BLaER1 (cell line): ENCODE data around the gene TCTA.
A peak's percentile ranks its signal among the peaks of the same experiment; 100 is the strongest.

ENCODE experiments used
- H3K27ac ChIP-seq: shearing (Covaris generic); formaldehyde crosslinking; 2 replicates; pipeline ENCODE4 v1.8.1; 2022
- H3K27me3 ChIP-seq: shearing (Covaris generic); formaldehyde crosslinking; 2 replicates; pipeline ENCODE4 v1.8.1; 2022
- H3K36me3 ChIP-seq: shearing (Covaris generic); formaldehyde crosslinking; 2 replicates; pipeline ENCODE4 v1.8.1; 2022
- H3K4me1 ChIP-seq: shearing (Covaris generic); formaldehyde crosslinking; 2 replicates; pipeline ENCODE4 v1.8.1; 2022
- H3K4me2 ChIP-seq: shearing (Covaris generic); formaldehyde crosslinking; 2 replicates; pipeline ENCODE4 v1.8.1; 2022
- H3K4me3 ChIP-seq: shearing (Covaris generic); formaldehyde crosslinking; 2 replicates; pipeline ENCODE4 v1.8.1; 2022
- H3K9ac ChIP-seq: shearing (Covaris generic); formaldehyde crosslinking; 2 replicates; pipeline ENCODE4 v1.8.1; 2022
- H3K9me3 ChIP-seq: shearing (Covaris generic); formaldehyde crosslinking; 2 replicates; pipeline ENCODE4 v1.8.1; 2022
- H4K20me1 ChIP-seq: shearing (Covaris generic); formaldehyde crosslinking; 2 replicates; pipeline ENCODE4 v1.8.1; 2022
- Cebpa-rat ChIP-seq: shearing (Covaris generic); IDR thresholded peaks from 2 replicates; pipeline ENCODE4 v1.8.1; 2022

The TCTA gene

GRCh38 chr3:49410066-49410845 lies 2.0 kb upstream of the TCTA start:
- peak overlapping the region; percentile 99 for H3K9ac ChIP-seq
- peaks cover 64% of the 10 kb centered on the region for H4K20me1 ChIP-seq
- TF ChIP-seq Cebpa-rat = no peak
- no peaks in the 10 kb centered on the region for H3K9me3 ChIP-seq
- H3K4me2 ChIP-seq = peak overlapping the region; percentile 92
- peak overlapping the region; percentile 97 for H3K4me3 ChIP-seq
- H3K27ac ChIP-seq = peak overlapping the region; percentile 100
- peaks cover 11% of the 10 kb centered on the region for H3K36me3 ChIP-seq
- no peaks in the 10 kb centered on the region for H3K27me3 ChIP-seq
- peaks cover 79% of the 10 kb centered on the region for H3K4me1 ChIP-seq

DNA sequence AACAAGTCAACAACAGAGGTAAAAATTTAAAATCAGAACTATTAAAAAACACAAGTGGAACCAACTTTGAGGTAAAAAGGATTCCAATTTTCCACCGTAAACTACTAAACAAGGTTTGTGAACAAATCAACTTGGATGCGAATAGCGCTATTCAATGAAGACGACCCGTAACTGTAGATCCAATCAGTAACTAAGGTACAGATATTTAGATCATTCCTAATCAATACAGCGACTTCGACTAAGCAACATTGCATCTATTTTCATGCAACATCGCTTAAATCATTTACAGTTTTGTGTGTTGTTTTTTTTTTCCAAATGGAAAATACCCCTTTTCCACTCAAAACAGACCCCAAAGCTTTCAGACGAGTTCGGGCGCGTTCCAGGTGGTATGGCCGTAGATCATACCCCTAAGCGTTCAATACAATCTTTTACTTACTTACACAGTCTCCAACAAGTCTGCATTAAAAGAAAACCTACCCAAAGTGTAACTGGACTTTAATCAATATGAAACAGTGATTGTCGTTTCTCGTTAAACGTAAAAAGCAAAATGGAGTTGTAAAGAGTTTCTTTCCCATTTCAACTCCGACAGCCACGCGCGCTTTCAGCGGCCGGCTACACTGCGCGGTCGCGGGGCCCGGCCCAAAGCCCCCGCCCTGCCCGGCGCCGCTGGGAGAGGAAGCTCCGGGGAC lies 1.2 kb upstream of the TCTA start:
- Histone ChIP-seq H3K27ac (peak overlapping the region; percentile 100), H3K9ac (peak overlapping the region; percentile 99), H3K4me2 (peak overlapping the region; percentile 92), H4K20me1 (peaks cover 56% of the 10 kb centered on the region), H3K9me3 (no peaks in the 10 kb centered on the region), H3K4me3 (peak overlapping the region; percentile 97), H3K27me3 (no peaks in the 10 kb centered on the region), H3K4me1 (peaks cover 79% of the 10 kb centered on the region), H3K36me3 (peaks cover 7% of the 10 kb centered on the region)
- TF ChIP-seq Cebpa-rat = no peak

DNA sequence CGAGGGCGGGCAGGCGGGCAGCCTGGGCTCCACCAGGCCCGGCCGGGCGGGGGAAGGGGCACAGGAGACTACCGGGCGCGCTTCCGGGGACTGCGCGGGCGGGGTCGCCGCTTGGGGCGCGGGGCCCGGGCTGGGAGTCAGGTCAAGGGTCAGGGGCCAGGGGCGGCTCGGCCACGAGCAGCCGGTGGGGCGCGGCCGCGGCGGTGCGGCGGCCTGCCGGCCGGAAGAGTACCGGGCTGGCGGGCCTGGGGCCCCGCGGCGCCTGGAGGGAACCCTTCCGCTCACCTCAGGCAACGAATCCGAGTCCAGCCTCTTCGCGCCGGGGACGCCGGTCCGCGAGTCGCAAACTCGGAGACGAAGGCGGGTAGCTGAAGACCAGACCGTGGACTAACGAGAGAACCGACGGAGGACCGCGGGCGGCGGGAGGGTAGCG lies 672 bp upstream of the TCTA start:
- H3K9me3 ChIP-seq = no peaks in the 10 kb centered on the region
- peak overlapping the region; percentile 100 for H3K27ac ChIP-seq
- H3K36me3 ChIP-seq = peaks cover 7% of the 10 kb centered on the region
- no peak for TF ChIP-seq Cebpa-rat
- H3K4me1 ChIP-seq = peaks cover 79% of the 10 kb centered on the region
- H3K4me3 ChIP-seq = peak overlapping the region; percentile 97
- no peaks in the 10 kb centered on the region for H3K27me3 ChIP-seq
- peak overlapping the region; percentile 92 for H3K4me2 ChIP-seq
- H4K20me1 ChIP-seq = peaks cover 51% of the 10 kb centered on the region
- H3K9ac ChIP-seq = peak overlapping the region; percentile 99

GRCh38 chr3:49412632-49413337 lies 562 bp downstream of the TCTA start:
- Histone ChIP-seq H3K4me2 (peak overlapping the region; percentile 100), H3K36me3 (peaks cover 7% of the 10 kb centered on the region), H3K4me1 (peaks cover 79% of the 10 kb centered on the region), H3K9me3 (no peaks in the 10 kb centered on the region), H3K9ac (peak overlapping the region; percentile 96), H3K27me3 (no peaks in the 10 kb centered on the region), H3K27ac (peak overlapping the region; percentile 100), H3K4me3 (peak overlapping the region; percentile 97), H4K20me1 (peaks cover 39% of the 10 kb centered on the region)
- TF ChIP-seq Cebpa-rat = no peak

GRCh38 chr3:49413338-49413734 lies 1.1 kb downstream of the TCTA start:
- no peaks in the 10 kb centered on the region for H3K9me3 ChIP-seq
- peak overlapping the region; percentile 100 for H3K27ac ChIP-seq
- H3K27me3 ChIP-seq = no peaks in the 10 kb centered on the region
- H4K20me1 ChIP-seq = peaks cover 33% of the 10 kb centered on the region
- peaks cover 7% of the 10 kb centered on the region for H3K36me3 ChIP-seq
- H3K4me2 ChIP-seq = peak overlapping the region; percentile 100
- TF ChIP-seq Cebpa-rat = no peak
- peak overlapping the region; percentile 96 for H3K9ac ChIP-seq
- H3K4me3 ChIP-seq = peak overlapping the region; percentile 97
- H3K4me1 ChIP-seq = peaks cover 79% of the 10 kb centered on the region

DNA sequence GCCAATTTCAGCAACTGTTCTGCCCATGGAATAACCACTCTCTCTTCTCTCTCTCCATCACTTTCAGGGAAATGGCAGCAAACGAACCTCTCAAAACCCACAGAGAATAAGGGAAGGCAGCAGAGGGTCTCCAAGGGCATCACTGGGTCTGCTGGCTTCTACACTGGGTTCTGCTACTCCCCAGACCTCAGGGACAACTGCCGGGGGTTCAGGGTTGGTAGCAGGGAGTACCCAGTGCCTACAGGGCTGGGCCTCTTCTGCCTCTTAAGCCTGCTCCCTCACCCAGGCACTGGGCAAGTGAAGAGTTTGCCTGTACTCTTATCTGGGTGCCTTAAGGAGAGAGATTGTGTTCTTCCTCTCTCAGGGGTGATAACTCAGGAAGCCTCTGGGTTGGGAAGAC lies 2.5 kb downstream of the TCTA start:
- no peak for TF ChIP-seq Cebpa-rat
- H3K4me1 ChIP-seq = peaks cover 77% of the 10 kb centered on the region
- H3K4me3 ChIP-seq = no peak overlapping the region
- H3K27me3 ChIP-seq = no peaks in the 10 kb centered on the region
- H3K36me3 ChIP-seq = peaks cover 15% of the 10 kb centered on the region
- H3K9ac ChIP-seq = no peak overlapping the region; the same call in 1 of the 2 replicates
- peak overlapping the region; percentile 100 for H3K4me2 ChIP-seq
- peak overlapping the region; percentile 100 for H3K27ac ChIP-seq
- H4K20me1 ChIP-seq = peaks cover 19% of the 10 kb centered on the region
- no peaks in the 10 kb centered on the region for H3K9me3 ChIP-seq

DNA sequence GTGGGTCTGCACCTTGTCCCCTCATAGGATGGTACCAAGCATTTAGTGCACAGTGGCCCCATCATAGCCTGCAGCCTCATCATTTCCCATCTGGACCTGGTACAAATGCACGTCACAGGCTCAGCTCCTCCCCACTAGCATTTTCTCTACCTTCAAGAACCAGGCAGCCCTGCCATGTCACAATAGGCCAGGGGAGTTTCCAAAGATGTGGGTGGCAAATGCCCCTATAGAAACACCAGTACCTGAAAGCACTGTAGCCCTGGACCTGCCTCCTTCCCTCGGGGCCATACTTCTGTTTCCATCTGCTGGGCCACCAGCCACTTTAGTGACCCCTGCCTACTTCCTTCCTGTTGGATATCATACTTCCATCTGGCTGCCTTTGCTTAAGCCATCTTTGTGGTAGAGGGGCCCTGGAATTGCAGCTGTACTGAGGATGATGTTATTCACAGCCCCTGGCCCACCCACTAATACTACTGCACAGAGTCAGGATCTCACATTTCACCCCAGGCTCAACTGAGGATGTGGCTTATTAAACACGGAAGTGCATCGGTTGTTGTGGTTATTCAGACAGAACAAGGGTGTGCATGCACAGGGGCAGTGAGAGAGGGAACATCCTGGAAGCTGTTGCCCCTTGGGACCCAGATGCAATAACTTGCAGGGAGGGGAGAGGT lies 3.8 kb downstream of the TCTA start:
- H3K27me3 ChIP-seq = no peaks in the 10 kb centered on the region
- peaks cover 6% of the 10 kb centered on the region for H4K20me1 ChIP-seq
- H3K27ac ChIP-seq = peak overlapping the region; percentile 100
- peak overlapping the region; percentile 21; the same call in 1 of the 2 replicates for H3K9ac ChIP-seq
- H3K4me1 ChIP-seq = peaks cover 73% of the 10 kb centered on the region
- peak overlapping the region; percentile 100 for H3K4me2 ChIP-seq
- peak overlapping the region; percentile 37 for H3K4me3 ChIP-seq
- H3K9me3 ChIP-seq = no peaks in the 10 kb centered on the region
- H3K36me3 ChIP-seq = peaks cover 28% of the 10 kb centered on the region
- TF ChIP-seq Cebpa-rat = no peak

GRCh38 chr3:49416867-49417266 lies 4.6 kb downstream of the TCTA start:
- no peaks in the 10 kb centered on the region for H3K27me3 ChIP-seq

DNA sequence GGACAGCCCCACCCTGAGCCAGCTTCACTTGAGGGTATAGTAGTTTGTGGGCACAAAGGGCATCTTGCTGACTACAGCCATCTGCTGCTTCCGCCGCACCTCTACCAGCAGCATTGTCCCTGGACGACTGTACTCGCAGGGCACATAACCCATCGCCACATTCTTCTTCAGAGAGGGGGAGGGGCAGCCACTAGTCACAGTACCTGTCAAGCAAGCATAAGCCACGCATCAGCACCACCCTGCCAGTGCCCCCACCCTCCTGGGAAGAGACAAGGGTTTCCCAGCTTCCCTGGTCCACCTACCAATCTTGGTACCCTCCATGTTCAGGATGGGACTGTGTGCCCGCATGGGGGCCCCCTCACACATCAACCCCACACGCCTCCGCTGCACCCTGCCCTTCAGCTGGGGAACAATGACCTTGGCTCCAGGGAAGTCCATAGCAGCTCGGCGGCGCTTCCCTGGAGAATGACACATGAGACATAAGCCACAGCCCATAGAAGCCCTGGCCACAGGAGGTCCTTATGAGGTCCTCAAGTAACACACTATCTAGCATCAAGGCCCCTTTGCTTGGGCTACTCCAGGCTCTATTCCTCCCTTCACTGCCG lies 5.4 kb downstream of the TCTA start:
- peak overlapping the region; percentile 100 for H3K4me2 ChIP-seq
- H3K4me3 ChIP-seq = no peak overlapping the region
- H3K27ac ChIP-seq = peak overlapping the region; percentile 100
- no peak for TF ChIP-seq Cebpa-rat
- no peaks in the 10 kb centered on the region for H3K9me3 ChIP-seq
- no peaks in the 10 kb centered on the region for H3K27me3 ChIP-seq
- H3K4me1 ChIP-seq = peaks cover 87% of the 10 kb centered on the region
- no peaks in the 10 kb centered on the region for H4K20me1 ChIP-seq
- 0 out of 2 replicates have a peak overlapping the region, but pooled peaks have one; percentile 48 for H3K9ac ChIP-seq
- H3K36me3 ChIP-seq = peaks cover 38% of the 10 kb centered on the region

More at GRCh38 chr3:49416867-49417266, 4.6 kb downstream of the TCTA start:
- peak overlapping the region; percentile 37; the same call in 1 of the 2 replicates for H3K4me3 ChIP-seq
- peaks cover 81% of the 10 kb centered on the region for H3K4me1 ChIP-seq
- H3K9ac ChIP-seq = peak overlapping the region; percentile 48
- H3K27ac ChIP-seq = peak overlapping the region; percentile 100
- H3K36me3 ChIP-seq = peaks cover 36% of the 10 kb centered on the region
- peak overlapping the region; percentile 100 for H3K4me2 ChIP-seq
- H4K20me1 ChIP-seq = no peaks in the 10 kb centered on the region
- TF ChIP-seq Cebpa-rat = no peak
- no peaks in the 10 kb centered on the region for H3K9me3 ChIP-seq
